WI38 (cell line): Measurements from ENCODE around the gene B3GNT4.

Experiments used
- H3K4me3 ChIP-seq: 2 replicates; pipeline ENCODE4 v1.5.1; 2011; ENCODE audit warnings: low read depth, mild to moderate bottlenecking, control low read depth, low read length
- TF ChIP-seq, protein P1 (sequence below): IDR thresholded peaks from 2 replicates; pipeline ENCODE4 v1.5.1; 2012; ENCODE audit warnings: low read depth, mild to moderate bottlenecking, control low read depth, low read length

Gene B3GNT4

DNA sequence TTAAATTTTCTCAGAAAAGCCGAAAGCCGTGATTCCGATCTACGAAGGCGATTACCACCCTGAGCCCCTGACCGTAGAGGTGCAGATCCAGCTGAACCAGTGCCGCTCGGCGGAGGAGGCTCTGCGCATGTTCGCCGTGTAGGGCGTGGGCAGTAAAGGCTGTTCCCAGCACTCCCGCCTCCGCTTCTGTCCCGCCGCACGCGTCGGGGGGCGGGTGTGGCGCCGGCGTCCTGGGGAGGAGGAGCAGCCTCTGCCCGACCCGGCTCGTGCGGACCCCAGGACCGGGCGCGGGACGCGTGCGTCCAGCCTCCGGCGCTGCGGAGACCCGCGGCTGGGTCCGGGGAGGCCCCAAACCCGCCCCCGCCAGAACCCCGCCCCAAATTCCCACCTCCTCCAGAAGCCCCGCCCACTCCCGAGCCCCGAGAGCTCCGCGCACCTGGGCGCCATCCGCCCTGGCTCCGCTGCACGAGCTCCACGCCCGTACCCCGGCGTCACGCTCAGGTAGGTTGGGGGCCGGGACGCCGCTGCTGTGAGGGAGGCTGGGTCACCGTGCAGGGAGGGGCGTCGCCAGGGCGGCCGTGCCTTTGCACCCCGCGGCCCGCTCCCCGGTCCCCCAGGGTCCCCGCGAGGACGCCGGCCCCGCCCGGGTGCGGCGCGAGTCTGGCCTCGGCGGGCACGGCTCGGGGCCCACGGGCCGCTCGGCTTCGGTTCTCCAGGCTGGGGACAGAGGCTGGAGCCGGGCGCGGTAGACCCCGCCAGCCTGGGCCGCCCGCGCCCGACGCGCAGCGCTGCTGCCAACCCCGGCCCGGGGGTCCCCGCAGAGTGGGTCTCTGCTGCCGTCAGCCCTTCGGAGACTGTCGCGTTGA, at the start of gene B3GNT4:
B3GNT4 (plus strand) TSS at position 409 of the 866 bp plus-strand sequence. CDS start 910 bp downstream, outside the sequence.
- peak within 1 kb of the TSS; percentile 58 for H3K4me3 ChIP-seq
- TF ChIP-seq, protein P1, sequence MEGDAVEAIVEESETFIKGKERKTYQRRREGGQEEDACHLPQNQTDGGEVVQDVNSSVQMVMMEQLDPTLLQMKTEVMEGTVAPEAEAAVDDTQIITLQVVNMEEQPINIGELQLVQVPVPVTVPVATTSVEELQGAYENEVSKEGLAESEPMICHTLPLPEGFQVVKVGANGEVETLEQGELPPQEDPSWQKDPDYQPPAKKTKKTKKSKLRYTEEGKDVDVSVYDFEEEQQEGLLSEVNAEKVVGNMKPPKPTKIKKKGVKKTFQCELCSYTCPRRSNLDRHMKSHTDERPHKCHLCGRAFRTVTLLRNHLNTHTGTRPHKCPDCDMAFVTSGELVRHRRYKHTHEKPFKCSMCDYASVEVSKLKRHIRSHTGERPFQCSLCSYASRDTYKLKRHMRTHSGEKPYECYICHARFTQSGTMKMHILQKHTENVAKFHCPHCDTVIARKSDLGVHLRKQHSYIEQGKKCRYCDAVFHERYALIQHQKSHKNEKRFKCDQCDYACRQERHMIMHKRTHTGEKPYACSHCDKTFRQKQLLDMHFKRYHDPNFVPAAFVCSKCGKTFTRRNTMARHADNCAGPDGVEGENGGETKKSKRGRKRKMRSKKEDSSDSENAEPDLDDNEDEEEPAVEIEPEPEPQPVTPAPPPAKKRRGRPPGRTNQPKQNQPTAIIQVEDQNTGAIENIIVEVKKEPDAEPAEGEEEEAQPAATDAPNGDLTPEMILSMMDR = no peak

DNA sequence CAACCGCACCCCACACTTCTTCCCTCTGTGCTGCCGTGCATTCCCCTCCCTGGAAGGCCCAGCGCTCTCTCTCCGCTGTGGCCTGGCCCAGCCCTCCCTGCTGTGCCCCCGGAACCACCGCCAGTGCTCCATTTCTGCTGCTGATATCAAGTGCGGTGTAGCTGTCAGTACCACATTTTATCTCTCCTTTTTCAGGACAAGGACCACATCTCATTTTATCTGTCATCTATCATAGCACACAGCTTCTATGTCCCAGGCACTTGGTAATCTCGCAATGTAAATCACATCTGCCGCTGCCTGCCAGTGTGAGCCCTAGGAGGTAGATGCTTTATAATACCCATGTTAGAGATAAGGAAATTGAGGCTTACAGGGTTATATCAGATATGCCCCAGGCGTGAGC, 47.8 kb upstream of the B3GNT4 start:
- H3K4me3 ChIP-seq = no peak overlapping the region
- TF ChIP-seq, protein P1 = no peak

DNA sequence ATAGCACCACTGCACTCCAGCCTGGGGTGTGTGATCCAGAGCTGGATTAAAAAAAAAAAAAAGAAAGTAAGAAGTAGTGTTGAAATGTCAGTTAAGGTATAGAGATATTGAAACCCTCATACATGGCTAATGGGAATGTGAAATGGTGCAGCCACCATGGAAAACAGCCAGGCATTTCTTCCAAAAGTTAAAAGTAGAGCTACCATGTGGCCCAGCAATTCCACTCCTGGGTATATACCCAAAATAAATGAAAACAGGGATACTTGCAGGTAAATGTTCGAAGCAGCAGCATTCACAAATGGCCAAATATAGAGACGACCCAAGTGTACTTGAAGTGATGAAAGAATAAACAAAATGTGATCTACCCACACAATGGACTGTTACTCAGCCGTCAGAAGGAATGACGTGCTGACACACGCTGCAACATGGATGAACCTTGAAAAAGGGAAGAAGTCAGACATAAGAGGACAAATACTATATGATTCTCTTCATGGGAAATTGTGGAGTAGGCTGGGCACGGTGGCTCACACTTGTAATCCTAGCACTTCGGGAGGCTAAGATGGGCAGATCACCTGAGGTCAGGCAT, 44.7 kb upstream of the B3GNT4 start:
- H3K4me3 ChIP-seq = no peak overlapping the region
- TF ChIP-seq, protein P1 = no peak

DNA sequence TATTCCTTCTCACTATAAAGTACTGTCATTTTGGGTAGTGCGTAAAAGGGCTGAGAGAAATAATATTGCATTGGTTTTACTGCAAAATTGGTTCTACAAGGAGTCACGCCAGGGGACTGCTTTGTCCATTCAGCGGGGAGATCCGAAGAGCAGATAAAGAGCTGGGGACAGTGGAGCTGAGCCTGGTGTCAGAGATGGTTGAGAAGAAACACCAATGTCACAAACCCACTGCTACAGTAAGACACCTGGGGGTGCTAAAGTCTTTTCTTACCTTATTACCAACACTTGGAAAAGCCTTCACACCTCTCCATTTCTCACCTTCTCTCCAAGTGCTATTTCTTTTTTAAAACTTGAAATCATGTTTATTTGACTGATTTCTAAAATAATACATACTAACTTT, 43.6 kb upstream of the B3GNT4 start:
- H3K4me3 ChIP-seq = no peak overlapping the region
- TF ChIP-seq, protein P1 = no peak

DNA sequence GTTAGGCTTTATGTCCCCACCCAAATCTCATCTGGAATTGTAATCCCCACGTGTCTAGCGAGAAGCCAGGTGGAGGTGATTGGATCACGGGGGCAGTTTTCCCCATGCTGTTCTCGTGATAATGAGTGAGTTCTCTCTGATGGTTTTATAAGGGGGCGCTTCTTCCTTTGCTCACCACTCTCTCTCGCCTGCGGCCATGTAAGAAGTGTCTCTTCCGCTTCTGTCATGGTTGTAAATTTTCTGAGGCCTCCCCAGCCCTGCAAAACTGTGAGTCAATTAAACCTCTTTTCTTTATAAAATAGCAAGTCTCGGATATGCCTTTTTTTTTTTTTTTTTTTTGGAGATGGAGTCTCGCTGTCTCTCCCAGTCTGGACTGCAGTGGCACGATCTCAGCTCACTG, 42.7 kb upstream of the B3GNT4 start:
- TF ChIP-seq, protein P1 = no peak
- no peak overlapping the region for H3K4me3 ChIP-seq

DNA sequence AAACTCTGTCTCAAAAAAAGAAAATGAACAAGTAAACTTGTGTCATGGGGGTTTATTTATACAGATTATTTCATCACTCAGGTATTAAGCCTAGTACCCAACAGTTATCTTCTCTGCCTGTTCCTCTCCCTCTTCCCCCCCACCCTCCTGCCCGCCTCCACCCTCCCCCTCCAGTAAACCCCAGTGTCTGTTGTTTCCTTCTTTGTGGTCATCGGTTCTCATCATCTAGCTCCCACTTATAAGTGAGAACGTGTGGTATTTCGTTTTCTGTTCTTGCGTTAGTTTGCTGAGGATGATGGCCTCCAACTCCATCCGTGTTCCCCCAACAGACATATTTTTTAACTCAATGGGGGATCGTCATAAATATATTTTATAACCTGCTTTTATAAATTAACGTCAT, 41.8 kb upstream of the B3GNT4 start:
- no peak overlapping the region for H3K4me3 ChIP-seq
- TF ChIP-seq, protein P1 = no peak

DNA sequence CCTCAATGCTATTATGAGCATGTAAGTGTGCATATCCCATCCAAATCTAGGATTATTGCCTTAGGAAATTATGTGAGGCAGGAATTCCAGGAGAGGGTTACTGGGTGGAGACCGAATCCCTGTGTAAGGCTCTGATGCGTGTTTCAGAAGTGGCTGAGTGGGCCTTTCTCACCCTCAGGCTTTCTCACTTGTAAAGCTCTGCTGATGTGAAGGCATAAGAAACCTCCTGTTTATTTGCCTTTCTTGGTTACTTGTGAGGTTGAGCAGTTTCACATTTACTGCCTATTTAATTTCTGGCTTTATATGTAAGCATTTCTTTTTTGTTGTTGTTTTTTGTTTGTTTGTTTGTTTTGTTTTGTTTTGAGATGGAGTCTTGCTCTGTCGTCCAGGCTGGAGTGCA, 40.5 kb upstream of the B3GNT4 start:
- no peak overlapping the region for H3K4me3 ChIP-seq
- TF ChIP-seq, protein P1 = no peak
